Mucosa of descending colon (tissue), 3 donors: ENCODE measurements around the gene NUB1. TPM values are rescaled to one million over a fixed set of nuclear protein-coding genes. Genes with fewer than 3 reads are reported as not detected.

ENCODE experiments used
- ATAC-seq: fragments of 200-7000 bp; cut with Tn5 transposase; one replicate; pipeline ENCODE4 v1.9.1; 2020; ENCODE audit warnings: mild to moderate bottlenecking, moderate library complexity
- DNase-seq, 3 donors: peaks; one replicate each; pipeline ENCODE4 v3.0.0-alpha.2; 2020
- H3K36me3 ChIP-seq: fragments of 200-600 bp; one replicate; pipeline ENCODE4 v1.8.0; 2021; ENCODE audit warnings: low read depth, mild to moderate bottlenecking
- H3K4me1 ChIP-seq: fragments of 200-600 bp; one replicate; pipeline ENCODE4 v1.8.0; 2021; ENCODE audit warnings: low read depth, mild to moderate bottlenecking
- H3K4me3 ChIP-seq: fragments of 200-600 bp; one replicate; pipeline ENCODE4 v1.8.0; 2021; ENCODE audit warnings: mild to moderate bottlenecking
- H3K9me3 ChIP-seq: fragments of 200-600 bp; one replicate; pipeline ENCODE4 v1.8.0; 2021; ENCODE audit warnings: mild to moderate bottlenecking
- intact Hi-C, 2 donors: fragments of 100-400 bp; cut with DNase I in 1 of 2; cut with micrococcal nuclease in 1 of 2; formaldehyde crosslinking; loops; one replicate each; pipeline versions ENCODE4 v1.11.0 to v1.11.1; 2022; cut with DNase I, micrococcal nuclease
- total RNA-seq, 3 donors: library from RNA; stranded (reverse); fragmentation: NEBNext Ultra II Directional in 2 of 3; extraction: Animal tissue kit (Norgen Biotek cat#: 25700) in 2 of 3; gene quantifications; one replicate each; pipeline versions ENCODE4 v1.2.1 to v1.2.4, GENCODE V29; 2021 to 2023
- TF ChIP-seq, protein P1 (sequence below): fragments of 200-600 bp; IDR thresholded peaks from one replicate; pipeline ENCODE4 v1.8.0; 2022; ENCODE audit warnings: antibody characterized with exemption, mild to moderate bottlenecking
- donor health status: DM: no; HTN: no; CAD: no; lungs with moderate emphysema.
- donor health status: DM: no; HTN: no; CAD: no.
- donor health status: DM: no; HTN: yes; CAD: no.

Gene NUB1
- total RNA-seq, 3 donors from 2014 or later = 66.2 to 77.5 (median 76.9) TPM

DNA sequence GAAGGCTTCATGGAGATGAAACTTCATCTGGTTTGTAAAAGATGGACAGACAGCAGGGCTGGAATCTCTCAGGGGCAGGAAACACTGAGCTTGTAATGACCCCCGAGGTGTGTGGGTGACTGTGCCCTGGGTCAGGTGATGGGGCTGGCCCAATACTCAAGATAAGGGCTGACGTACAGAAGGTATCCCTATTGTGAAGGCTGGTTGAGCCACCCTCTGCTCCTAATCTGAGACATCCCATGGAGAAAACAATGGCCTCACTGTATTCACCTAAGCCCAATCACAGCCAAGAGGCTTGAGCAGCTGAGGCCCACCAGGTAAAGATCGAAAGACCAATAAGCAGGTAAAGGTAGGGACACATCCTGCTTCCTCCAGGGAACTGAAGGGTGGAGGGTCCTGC lies 34.8 kb upstream of the NUB1 start:
- Histone ChIP-seq H3K9me3 (peaks cover 5% of the 10 kb centered on the region), H3K4me1 (peaks cover 8% of the 10 kb centered on the region), H3K36me3 (no peaks in the 10 kb centered on the region), H3K4me3 (no peak overlapping the region)
- TF ChIP-seq, protein P1, sequence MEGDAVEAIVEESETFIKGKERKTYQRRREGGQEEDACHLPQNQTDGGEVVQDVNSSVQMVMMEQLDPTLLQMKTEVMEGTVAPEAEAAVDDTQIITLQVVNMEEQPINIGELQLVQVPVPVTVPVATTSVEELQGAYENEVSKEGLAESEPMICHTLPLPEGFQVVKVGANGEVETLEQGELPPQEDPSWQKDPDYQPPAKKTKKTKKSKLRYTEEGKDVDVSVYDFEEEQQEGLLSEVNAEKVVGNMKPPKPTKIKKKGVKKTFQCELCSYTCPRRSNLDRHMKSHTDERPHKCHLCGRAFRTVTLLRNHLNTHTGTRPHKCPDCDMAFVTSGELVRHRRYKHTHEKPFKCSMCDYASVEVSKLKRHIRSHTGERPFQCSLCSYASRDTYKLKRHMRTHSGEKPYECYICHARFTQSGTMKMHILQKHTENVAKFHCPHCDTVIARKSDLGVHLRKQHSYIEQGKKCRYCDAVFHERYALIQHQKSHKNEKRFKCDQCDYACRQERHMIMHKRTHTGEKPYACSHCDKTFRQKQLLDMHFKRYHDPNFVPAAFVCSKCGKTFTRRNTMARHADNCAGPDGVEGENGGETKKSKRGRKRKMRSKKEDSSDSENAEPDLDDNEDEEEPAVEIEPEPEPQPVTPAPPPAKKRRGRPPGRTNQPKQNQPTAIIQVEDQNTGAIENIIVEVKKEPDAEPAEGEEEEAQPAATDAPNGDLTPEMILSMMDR = no peak
- intact Hi-C loops = loop anchor here in 1 of 2 donors (10.0 kb wide), 1 partner anchor 132 kb away; no protein-coding TSS in a partner anchor
- DNase-seq = no peak
- ATAC-seq = no peak

DNA sequence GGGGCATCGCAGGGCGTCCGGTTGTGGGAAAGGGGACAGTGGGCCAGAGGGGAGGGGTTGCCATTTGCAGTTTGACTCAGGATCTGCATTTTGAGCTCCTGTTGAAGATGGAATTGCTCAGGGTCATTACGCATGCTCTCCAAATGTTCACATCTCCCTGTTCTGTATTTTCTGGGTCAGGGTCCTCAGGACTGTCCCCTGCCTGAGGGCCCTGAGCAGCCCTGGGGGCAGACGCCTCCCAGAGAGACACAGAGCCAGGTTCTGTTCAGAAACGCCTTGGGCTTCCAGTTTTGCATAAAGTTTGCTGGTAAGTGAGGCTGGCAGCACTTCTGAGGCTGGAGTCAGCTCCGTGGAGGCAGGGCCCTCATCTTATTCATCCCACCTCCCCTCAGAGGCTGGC lies 34.1 kb upstream of the NUB1 start:
- peaks cover 5% of the 10 kb centered on the region for H3K9me3 ChIP-seq
- peaks cover 8% of the 10 kb centered on the region for H3K4me1 ChIP-seq
- DNase-seq (no peak), ATAC-seq (no peak)
- no peaks in the 10 kb centered on the region for H3K36me3 ChIP-seq
- intact Hi-C loops = loop anchor here in 1 of 2 donors (10.0 kb wide), 1 partner anchor 133 kb away; no protein-coding TSS in a partner anchor
- H3K4me3 ChIP-seq = no peak overlapping the region
- TF ChIP-seq, protein P1 = no peak

DNA sequence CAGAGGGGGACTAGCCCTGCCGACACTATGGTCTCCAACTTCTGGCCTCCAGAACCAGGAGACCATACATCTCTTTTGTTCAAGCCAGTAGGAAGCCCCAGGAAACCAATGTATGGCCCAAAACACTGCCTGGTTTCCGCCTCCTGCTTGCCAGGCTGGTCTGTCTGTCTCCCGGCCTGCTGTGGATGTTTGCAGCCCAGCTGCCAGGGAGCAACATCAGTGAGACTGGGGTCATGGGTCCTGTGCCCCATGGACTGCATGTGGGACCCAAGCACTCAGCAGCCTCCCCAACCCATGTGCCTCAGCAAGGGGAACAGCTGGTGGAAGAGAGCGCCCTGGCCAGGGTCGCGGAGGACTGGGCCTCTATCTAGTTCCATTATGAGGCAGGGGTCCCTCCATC lies 33.4 kb upstream of the NUB1 start:
- Histone ChIP-seq H3K4me3 (no peak overlapping the region), H3K4me1 (peaks cover 6% of the 10 kb centered on the region), H3K9me3 (peaks cover 5% of the 10 kb centered on the region), H3K36me3 (no peaks in the 10 kb centered on the region)
- DNase-seq (no peak), ATAC-seq (no peak)
- intact Hi-C loops = loop anchor here in 1 of 2 donors (10.0 kb wide), 1 partner anchor 133 kb away; no protein-coding TSS in a partner anchor
- TF ChIP-seq, protein P1 = no peak

DNA sequence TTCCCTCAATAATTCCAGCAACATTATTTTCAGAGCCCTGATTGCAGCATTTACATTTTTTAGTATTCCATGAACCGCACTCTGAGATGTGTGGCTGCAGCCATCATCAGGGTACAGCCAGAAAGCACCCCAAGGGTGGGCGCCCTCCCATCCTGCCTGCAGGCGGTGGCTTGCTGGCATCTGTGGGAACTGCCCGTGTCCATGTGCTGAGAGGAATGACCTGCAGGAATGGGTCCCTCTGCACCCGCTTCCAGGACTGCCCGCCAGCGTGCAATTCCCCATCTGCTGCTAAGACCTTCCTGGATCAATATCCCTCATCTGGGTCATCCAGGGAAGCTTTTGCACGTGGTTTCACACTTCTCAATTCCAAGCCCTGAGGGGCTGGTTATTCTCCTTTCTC lies 32.8 kb upstream of the NUB1 start:
- Histone ChIP-seq H3K36me3 (no peaks in the 10 kb centered on the region), H3K9me3 (peaks cover 5% of the 10 kb centered on the region), H3K4me1 (peaks cover under 1% of the 10 kb centered on the region), H3K4me3 (no peak overlapping the region)
- intact Hi-C loops = loop anchor here in 1 of 2 donors (10.0 kb wide), 1 partner anchor 134 kb away; no protein-coding TSS in a partner anchor
- TF ChIP-seq, protein P1 = no peak
- ATAC-seq = no peak
- DNase-seq = no peak

DNA sequence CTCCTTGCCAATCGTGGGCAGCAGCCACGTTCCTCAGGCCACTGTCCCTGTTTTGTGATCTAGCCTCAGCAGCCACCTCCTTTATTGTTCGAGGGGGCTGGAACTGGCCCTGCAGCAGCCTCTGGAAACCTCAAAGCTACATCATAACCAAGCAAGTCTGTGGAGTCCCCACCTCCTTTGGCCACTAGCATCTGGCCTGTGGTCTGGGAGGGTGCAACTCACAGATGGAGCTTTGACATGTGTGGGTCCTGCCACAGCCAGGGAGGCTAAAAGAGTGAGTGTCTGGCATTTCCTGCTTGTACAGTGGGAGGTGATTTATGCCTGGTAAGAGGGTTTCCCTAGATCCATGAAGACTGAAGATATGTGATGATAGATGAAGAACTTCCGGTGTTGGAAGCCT lies 32.3 kb upstream of the NUB1 start:
- intact Hi-C loops = loop anchor here in 1 of 2 donors (10.0 kb wide), 1 partner anchor 135 kb away; no protein-coding TSS in a partner anchor
- H3K9me3 ChIP-seq = peaks cover 5% of the 10 kb centered on the region
- DNase-seq = no peak
- ATAC-seq = no peak
- TF ChIP-seq, protein P1 = no peak
- H3K4me3 ChIP-seq = no peak overlapping the region
- no peaks in the 10 kb centered on the region for H3K36me3 ChIP-seq
- no peaks in the 10 kb centered on the region for H3K4me1 ChIP-seq
